Measurements from ENCODE around the gene GRIN3B. TPM values are rescaled to one million over a fixed set of nuclear protein-coding genes. Genes with fewer than 3 reads are reported as not detected.

Gene GRIN3B
- total RNA-seq, 4 donors from 2014 or later = not detected

- Histone ChIP-seq H3K27me3 (peaks cover 27 to 41% (median 28%) of the 10 kb centered on the region in 3 donors), H3K27ac (no peak overlapping the region), H3K36me3 (no peaks in the 10 kb centered on the region), H3K4me3 (no peak overlapping the region), H3K4me1 (no peaks in the 10 kb centered on the region), H3K9me3 (no peaks in the 10 kb centered on the region)
- intact Hi-C loops (cut with DNase I; ENCODE audit: low total_unique reads) = no loop called here
- ATAC-seq (no peak), DNase-seq (no peak)
- in situ Hi-C loops (cut with MboI; ENCODE audit: low sequenced_read_pairs in 4 of 4) = no loop called here
- TF ChIP-seq CTCF (IDR thresholded peaks at IDR 0.05 in 4 of 5, conservative IDR thresholded peaks at IDR 0.05 in 1 of 5) = no peak
- no peak for TF ChIP-seq POLR2A (IDR thresholded peaks at IDR 0.05)
Measured at GRCh38 chr19:1004204-1004802, 4.1 kb downstream of the GRIN3B start.

GRCh38 chr19:1004803-1005664, 4.8 kb downstream of the GRIN3B start:
- intact Hi-C loops (cut with DNase I; ENCODE audit: low total_unique reads) = no loop called here
- ATAC-seq = no peak
- peaks cover 20 to 33% (median 21%) of the 10 kb centered on the region in 3 donors for H3K27me3 ChIP-seq
- DNase-seq = no peak
- no peak overlapping the region for H3K27ac ChIP-seq
- H3K9me3 ChIP-seq = no peaks in the 10 kb centered on the region
- in situ Hi-C loops (cut with MboI; ENCODE audit: low sequenced_read_pairs in 4 of 4) = no loop called here
- no peak for TF ChIP-seq CTCF (IDR thresholded peaks at IDR 0.05 in 4 of 5, conservative IDR thresholded peaks at IDR 0.05 in 1 of 5)
- no peak for TF ChIP-seq POLR2A (IDR thresholded peaks at IDR 0.05)
- no peaks in the 10 kb centered on the region for H3K4me1 ChIP-seq
- no peak overlapping the region for H3K4me3 ChIP-seq
- H3K36me3 ChIP-seq = peaks cover 0 to 6% of the 10 kb centered on the region in 2 donors

DNA sequence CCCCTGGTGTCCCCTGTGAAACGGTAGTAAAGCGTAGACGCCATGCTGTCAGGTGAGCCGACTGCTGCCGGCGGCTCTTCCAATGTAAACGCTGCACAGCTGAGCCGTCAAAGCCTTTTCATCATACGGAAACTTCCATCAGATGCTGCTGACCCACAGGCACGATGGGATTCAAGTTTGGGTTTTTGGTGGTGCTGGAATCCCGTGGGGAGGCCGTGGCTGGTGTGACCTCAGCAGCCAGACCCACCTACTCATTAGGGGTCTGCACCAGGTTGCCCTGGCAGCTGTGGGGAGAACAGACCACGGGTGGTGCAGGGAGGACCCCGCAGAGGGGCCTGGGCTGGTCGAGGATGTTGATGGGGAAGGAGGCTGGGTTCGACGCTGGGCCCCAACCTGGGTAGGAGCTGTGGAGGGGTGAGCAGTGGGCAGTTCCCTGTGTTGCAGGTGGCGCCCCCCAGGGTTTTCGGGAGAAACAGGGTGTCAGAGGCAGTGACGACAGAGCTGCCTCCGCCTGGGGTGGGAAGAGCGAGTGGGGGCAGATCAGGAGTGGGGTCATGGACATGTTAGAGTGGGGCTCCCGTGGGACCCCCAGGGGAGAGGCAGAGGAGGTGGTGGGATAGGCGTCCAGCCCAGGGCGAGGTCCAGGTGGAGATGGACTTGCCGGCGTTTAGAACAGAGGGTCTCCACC, 6.6 kb downstream of the GRIN3B start:
- in situ Hi-C loops (cut with MboI; ENCODE audit: low sequenced_read_pairs in 4 of 4) (no loop called here), intact Hi-C loops (cut with DNase I; ENCODE audit: low total_unique reads) (no loop called here)
- H3K4me1 ChIP-seq = no peaks in the 10 kb centered on the region
- no peaks in the 10 kb centered on the region for H3K9me3 ChIP-seq
- H3K27me3 ChIP-seq = peaks cover 6 to 18% (median 10%) of the 10 kb centered on the region in 3 donors
- no peak for DNase-seq
- H3K36me3 ChIP-seq = peaks cover 0 to 22% of the 10 kb centered on the region in 2 donors
- no peak for ATAC-seq
- H3K27ac ChIP-seq = no peak overlapping the region
- TF ChIP-seq CTCF (IDR thresholded peaks at IDR 0.05 in 4 of 5, conservative IDR thresholded peaks at IDR 0.05 in 1 of 5) = no peak
- TF ChIP-seq POLR2A (IDR thresholded peaks at IDR 0.05) = no peak
- H3K4me3 ChIP-seq = no peak overlapping the region

- peaks cover 0 to 29% of the 10 kb centered on the region in 2 donors for H3K36me3 ChIP-seq
- H3K4me1 ChIP-seq = no peaks in the 10 kb centered on the region
- TF ChIP-seq CTCF (IDR thresholded peaks at IDR 0.05 in 4 of 5, conservative IDR thresholded peaks at IDR 0.05 in 1 of 5) = no peak
- TF ChIP-seq POLR2A (IDR thresholded peaks at IDR 0.05) = no peak
- H3K27me3 ChIP-seq = peaks cover 5 to 12% (median 5%) of the 10 kb centered on the region in 3 donors
- no peak overlapping the region for H3K4me3 ChIP-seq
- no peaks in the 10 kb centered on the region for H3K9me3 ChIP-seq
- no peak overlapping the region for H3K27ac ChIP-seq
- ATAC-seq (no peak), DNase-seq (no peak)
- intact Hi-C loops (cut with DNase I; ENCODE audit: low total_unique reads) = no loop called here
- in situ Hi-C loops (cut with MboI; ENCODE audit: low sequenced_read_pairs in 4 of 4) = no loop called here
Measured at GRCh38 chr19:1007399-1008251, 7.4 kb downstream of the GRIN3B start.
